Duodenal mucosa (tissue), 2 donors: ENCODE measurements around the gene PRSS50.

Experiments
- H3K27ac ChIP-seq: one replicate; pipeline ENCODE4 v1.7.0; 2013; ENCODE audit warnings: low read depth, low read length
- H3K27me3 ChIP-seq, 2 donors: one replicate each; pipeline ENCODE4 v1.7.0; 2013; ENCODE audit warnings: low read length in 2 of 2, control low read depth in 1 of 2; ENCODE audit not compliant: insufficient read depth in 2 of 2, control insufficient read depth in 1 of 2
- H3K36me3 ChIP-seq, 2 donors: one replicate each; pipeline ENCODE4 v1.7.0; 2013; ENCODE audit warnings: low read length in 2 of 2, control low read depth in 1 of 2; ENCODE audit not compliant: insufficient read depth in 2 of 2, control insufficient read depth in 1 of 2
- H3K4me1 ChIP-seq, 2 donors: one replicate each; pipeline ENCODE4 v1.7.0; 2013; ENCODE audit warnings: low read length in 2 of 2, control low read depth in 1 of 2; ENCODE audit not compliant: insufficient read depth in 2 of 2, control insufficient read depth in 1 of 2
- H3K4me3 ChIP-seq, 2 donors: one replicate each; pipeline ENCODE4 v1.7.0; 2013; ENCODE audit warnings: low read length in 2 of 2, low read depth in 1 of 2
- H3K9ac ChIP-seq, 2 donors: one replicate each; pipeline ENCODE4 v1.7.0; 2013; ENCODE audit warnings: low read length in 2 of 2, low read depth in 1 of 2
- H3K9me3 ChIP-seq, 2 donors: one replicate each; pipeline ENCODE4 v1.7.0; 2013; ENCODE audit warnings: low read length in 2 of 2, control low read depth in 1 of 2; ENCODE audit not compliant: control insufficient read depth in 1 of 2

Gene PRSS50

GRCh38 chr3:46692566-46692990 is 25.1 kb downstream of the PRSS50 start:
- Histone ChIP-seq H3K4me1 (peaks cover 45 to 60% of the 10 kb centered on the region in 2 donors), H3K9me3 (no peaks in the 10 kb centered on the region), H3K27ac (no peak overlapping the region), H3K27me3 (no peaks in the 10 kb centered on the region), H3K36me3 (peaks cover 0 to 3% of the 10 kb centered on the region in 2 donors), H3K9ac (peak overlapping the region; percentile 82 to 88), H3K4me3 (peak overlapping the region; percentile 82 to 83)

GRCh38 chr3:46690798-46691197 is 26.9 kb downstream of the PRSS50 start:
- H3K4me1 ChIP-seq: peaks cover 38 to 48% of the 10 kb centered on the region in 2 donors

GRCh38 chr3:46685446-46685845 is 32.2 kb downstream of the PRSS50 start:
- Histone ChIP-seq H3K36me3 (peaks cover 0 to 10% of the 10 kb centered on the region in 2 donors), H3K9ac (no peak overlapping the region), H3K4me1 (peaks cover 2% of the 10 kb centered on the region in 2 donors), H3K9me3 (no peaks in the 10 kb centered on the region), H3K4me3 (no peak overlapping the region), H3K27me3 (no peaks in the 10 kb centered on the region), H3K27ac (no peak overlapping the region)

More at GRCh38 chr3:46690798-46691197, 26.9 kb downstream of the PRSS50 start:
- H3K9me3 ChIP-seq: no peaks in the 10 kb centered on the region
- peaks cover 0 to 3% of the 10 kb centered on the region in 2 donors for H3K36me3 ChIP-seq
- H3K27ac ChIP-seq: no peak overlapping the region
- no peak overlapping the region for H3K4me3 ChIP-seq
- no peaks in the 10 kb centered on the region for H3K27me3 ChIP-seq
- no peak overlapping the region for H3K9ac ChIP-seq

- H3K27me3 ChIP-seq: no peaks in the 10 kb centered on the region
- H3K9me3 ChIP-seq: no peaks in the 10 kb centered on the region
- no peak overlapping the region for H3K4me3 ChIP-seq
- H3K36me3 ChIP-seq: peaks cover 0 to 14% of the 10 kb centered on the region in 2 donors
- no peaks in the 10 kb centered on the region for H3K4me1 ChIP-seq
- H3K9ac ChIP-seq: no peak overlapping the region
- no peak overlapping the region for H3K27ac ChIP-seq
These were observed 32.8 kb downstream of the PRSS50 start for GRCh38 chr3:46684891-46685290.

GRCh38 chr3:46682974-46683373 is 34.7 kb downstream of the PRSS50 start:
- H3K27me3 ChIP-seq: no peaks in the 10 kb centered on the region
- H3K9me3 ChIP-seq: no peaks in the 10 kb centered on the region
- H3K4me3 ChIP-seq: no peak overlapping the region
- no peaks in the 10 kb centered on the region for H3K4me1 ChIP-seq
- H3K27ac ChIP-seq: no peak overlapping the region
- no peak overlapping the region for H3K9ac ChIP-seq
- H3K36me3 ChIP-seq: peaks cover 0 to 11% of the 10 kb centered on the region in 2 donors

- H3K4me3 ChIP-seq: no peak overlapping the region
- no peak overlapping the region for H3K9ac ChIP-seq
- H3K27me3 ChIP-seq: no peaks in the 10 kb centered on the region
- no peaks in the 10 kb centered on the region for H3K4me1 ChIP-seq
- no peak overlapping the region for H3K27ac ChIP-seq
- H3K9me3 ChIP-seq: no peaks in the 10 kb centered on the region
- peaks cover 0 to 11% of the 10 kb centered on the region in 2 donors for H3K36me3 ChIP-seq
These were observed 35.7 kb downstream of the PRSS50 start for GRCh38 chr3:46681856-46682540.

GRCh38 chr3:46681387-46681786 is 36.3 kb downstream of the PRSS50 start:
- Histone ChIP-seq H3K36me3 (peaks cover 0 to 11% of the 10 kb centered on the region in 2 donors), H3K27ac (no peak overlapping the region), H3K27me3 (no peaks in the 10 kb centered on the region), H3K9me3 (no peaks in the 10 kb centered on the region), H3K4me1 (no peaks in the 10 kb centered on the region), H3K9ac (no peak overlapping the region), H3K4me3 (no peak overlapping the region)

- Histone ChIP-seq H3K4me1 (peaks cover 0 to 6% of the 10 kb centered on the region in 2 donors), H3K9me3 (no peaks in the 10 kb centered on the region), H3K4me3 (no peak overlapping the region), H3K36me3 (peaks cover 0 to 17% of the 10 kb centered on the region in 2 donors), H3K27ac (no peak overlapping the region), H3K9ac (no peak overlapping the region), H3K27me3 (no peaks in the 10 kb centered on the region)
These were observed 37.3 kb downstream of the PRSS50 start for GRCh38 chr3:46680298-46680826.

- Histone ChIP-seq H3K36me3 (peaks cover 0 to 14% of the 10 kb centered on the region in 2 donors), H3K27me3 (no peaks in the 10 kb centered on the region), H3K4me3 (no peak overlapping the region), H3K9ac (no peak overlapping the region), H3K9me3 (no peaks in the 10 kb centered on the region), H3K27ac (no peak overlapping the region), H3K4me1 (peaks cover 0 to 6% of the 10 kb centered on the region in 2 donors)
These were observed 38.0 kb downstream of the PRSS50 start for GRCh38 chr3:46679681-46680080.

GRCh38 chr3:46678280-46678679 is 39.4 kb downstream of the PRSS50 start:
- no peaks in the 10 kb centered on the region for H3K9me3 ChIP-seq
- no peak overlapping the region for H3K4me3 ChIP-seq
- H3K27ac ChIP-seq: no peak overlapping the region
- H3K36me3 ChIP-seq: peaks cover 0 to 18% of the 10 kb centered on the region in 2 donors
- peaks cover 0 to 6% of the 10 kb centered on the region in 2 donors for H3K4me1 ChIP-seq
- H3K27me3 ChIP-seq: no peaks in the 10 kb centered on the region
- no peak overlapping the region for H3K9ac ChIP-seq
